Kidney (tissue), 14 donors: ENCODE results near the gene TRIM28. TPM values are rescaled to one million over a fixed set of nuclear protein-coding genes. Genes with fewer than 3 reads are reported as not detected.

Experiments used
- DNase-seq, 5 donors: peaks; one replicate each; pipeline ENCODE4 v3.0.0-alpha.2; 2013 to 2020
- FAIRE-seq: peaks from 2 replicates; lab custom pipeline; 2012; peaks lifted over from hg19 to GRCh38; lab: Jason Lieb, UNC
- H3K27ac ChIP-seq, 2 donors: one replicate each; pipeline ENCODE4 v1.7.0; 2013; ENCODE audit warnings: low read depth in 2 of 2, low read length in 2 of 2, inconsistent platforms in 1 of 2
- H3K27me3 ChIP-seq: one replicate; pipeline ENCODE4 v1.7.1; 2013; ENCODE audit warnings: low read length, inconsistent platforms; ENCODE audit not compliant: control insufficient read depth, insufficient read depth
- H3K36me3 ChIP-seq, 3 donors: one replicate each; pipeline versions ENCODE4 v1.7.0 to v1.7.1; 2013; ENCODE audit warnings: low read length in 3 of 3, control low read depth in 1 of 3, inconsistent platforms in 1 of 3; ENCODE audit not compliant: insufficient read depth in 3 of 3, control insufficient read depth in 2 of 3
- H3K4me1 ChIP-seq, 3 donors: one replicate each; pipeline versions ENCODE4 v1.7.0 to v1.7.1; 2013; ENCODE audit warnings: low read length in 3 of 3, inconsistent platforms in 1 of 3, low read depth in 1 of 3; ENCODE audit not compliant: control insufficient read depth in 2 of 3, insufficient read depth in 2 of 3
- H3K4me3 ChIP-seq, 3 donors: one replicate each; pipeline versions ENCODE4 v1.7.0 to v1.8.1; 2013; ENCODE audit warnings: low read length in 3 of 3, control low read depth in 1 of 3, inconsistent platforms in 1 of 3
- H3K9ac ChIP-seq, 3 donors: one replicate each; pipeline versions ENCODE4 v1.7.0 to v1.7.1; 2013; ENCODE audit warnings: low read length in 3 of 3, control low read depth in 1 of 3, inconsistent platforms in 1 of 3
- H3K9me3 ChIP-seq, 3 donors: one replicate each; pipeline versions ENCODE4 v1.7.0 to v1.7.1; 2013; ENCODE audit warnings: low read length in 3 of 3, control low read depth in 1 of 3, inconsistent platforms in 1 of 3; ENCODE audit not compliant: control insufficient read depth in 2 of 3, insufficient read depth in 1 of 3
- intact Hi-C: fragments of 100-400 bp; cut with DNase I; formaldehyde crosslinking; loops from one replicate; pipeline ENCODE4 v1.11.1; 2022
- polyA plus RNA-seq: library from polyadenylated mRNA; stranded (reverse); fragments of 350-450 nt; fragmentation: Illumina TruSeq; extraction: RNeasy Lipid Tissue Mini Kit (QIAGEN cat#74804); gene quantifications from one replicate; pipeline ENCODE4 v1.2.3, GENCODE V29; 2014; ENCODE audit warnings: low read depth, low replicate concordance; ENCODE audit not compliant: insufficient read depth
- total RNA-seq: library from RNA; stranded (reverse); fragmentation: NEBNext Ultra II Directional; extraction: Animal tissue kit (Norgen Biotek cat#: 25700); gene quantifications from one replicate; pipeline ENCODE4 v1.2.1, GENCODE V29; 2021
- TF ChIP-seq, protein P1 (sequence below): IDR thresholded peaks from 3 replicates; pipeline ENCODE4 v1.5.1; 2012; ENCODE audit warnings: mild to moderate bottlenecking, moderate library complexity, borderline replicate concordance; ENCODE audit not compliant: insufficient read depth; ENCODE audit errors: extremely low read depth
- donor health status: control.
- donor health status: control.
- donor health status: control.
- donor health status: control.
- donor health status: control.
- donor health status: DM: yes; HTN: yes; CAD: no.
- donor health status: Normal renal cell carcinoma (clear cell type).

Gene TRIM28
- total and polyA plus RNA-seq, 2 donors from 2014 or later, result 191 to 229 TPM

GRCh38 chr19:58531034-58531840, 12.6 kb upstream of the TRIM28 start:
- DNase-seq (no peak), FAIRE-seq (no peak)
- no peaks in the 10 kb centered on the region for H3K4me1 ChIP-seq
- no peak overlapping the region for H3K4me3 ChIP-seq
- TF ChIP-seq, protein P1, sequence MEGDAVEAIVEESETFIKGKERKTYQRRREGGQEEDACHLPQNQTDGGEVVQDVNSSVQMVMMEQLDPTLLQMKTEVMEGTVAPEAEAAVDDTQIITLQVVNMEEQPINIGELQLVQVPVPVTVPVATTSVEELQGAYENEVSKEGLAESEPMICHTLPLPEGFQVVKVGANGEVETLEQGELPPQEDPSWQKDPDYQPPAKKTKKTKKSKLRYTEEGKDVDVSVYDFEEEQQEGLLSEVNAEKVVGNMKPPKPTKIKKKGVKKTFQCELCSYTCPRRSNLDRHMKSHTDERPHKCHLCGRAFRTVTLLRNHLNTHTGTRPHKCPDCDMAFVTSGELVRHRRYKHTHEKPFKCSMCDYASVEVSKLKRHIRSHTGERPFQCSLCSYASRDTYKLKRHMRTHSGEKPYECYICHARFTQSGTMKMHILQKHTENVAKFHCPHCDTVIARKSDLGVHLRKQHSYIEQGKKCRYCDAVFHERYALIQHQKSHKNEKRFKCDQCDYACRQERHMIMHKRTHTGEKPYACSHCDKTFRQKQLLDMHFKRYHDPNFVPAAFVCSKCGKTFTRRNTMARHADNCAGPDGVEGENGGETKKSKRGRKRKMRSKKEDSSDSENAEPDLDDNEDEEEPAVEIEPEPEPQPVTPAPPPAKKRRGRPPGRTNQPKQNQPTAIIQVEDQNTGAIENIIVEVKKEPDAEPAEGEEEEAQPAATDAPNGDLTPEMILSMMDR, result no peak
- no peaks in the 10 kb centered on the region for H3K36me3 ChIP-seq
- no peak overlapping the region for H3K27ac ChIP-seq
- no peaks in the 10 kb centered on the region for H3K27me3 ChIP-seq
- intact Hi-C loops, result no loop called here
- no peaks in the 10 kb centered on the region for H3K9me3 ChIP-seq
- no peak overlapping the region for H3K9ac ChIP-seq

GRCh38 chr19:58535857-58536256, 8.0 kb upstream of the TRIM28 start:
- DNase-seq, result no peak
- Histone ChIP-seq H3K36me3 (no peaks in the 10 kb centered on the region), H3K9me3 (no peaks in the 10 kb centered on the region), H3K9ac (no peak overlapping the region), H3K27ac (no peak overlapping the region), H3K4me3 (no peak overlapping the region), H3K27me3 (no peaks in the 10 kb centered on the region), H3K4me1 (peaks cover 0 to 2% (median 0%) of the 10 kb centered on the region in 3 donors)
- TF ChIP-seq, protein P1, result no peak
- intact Hi-C loops, result no loop called here
- FAIRE-seq, result no peak

DNA sequence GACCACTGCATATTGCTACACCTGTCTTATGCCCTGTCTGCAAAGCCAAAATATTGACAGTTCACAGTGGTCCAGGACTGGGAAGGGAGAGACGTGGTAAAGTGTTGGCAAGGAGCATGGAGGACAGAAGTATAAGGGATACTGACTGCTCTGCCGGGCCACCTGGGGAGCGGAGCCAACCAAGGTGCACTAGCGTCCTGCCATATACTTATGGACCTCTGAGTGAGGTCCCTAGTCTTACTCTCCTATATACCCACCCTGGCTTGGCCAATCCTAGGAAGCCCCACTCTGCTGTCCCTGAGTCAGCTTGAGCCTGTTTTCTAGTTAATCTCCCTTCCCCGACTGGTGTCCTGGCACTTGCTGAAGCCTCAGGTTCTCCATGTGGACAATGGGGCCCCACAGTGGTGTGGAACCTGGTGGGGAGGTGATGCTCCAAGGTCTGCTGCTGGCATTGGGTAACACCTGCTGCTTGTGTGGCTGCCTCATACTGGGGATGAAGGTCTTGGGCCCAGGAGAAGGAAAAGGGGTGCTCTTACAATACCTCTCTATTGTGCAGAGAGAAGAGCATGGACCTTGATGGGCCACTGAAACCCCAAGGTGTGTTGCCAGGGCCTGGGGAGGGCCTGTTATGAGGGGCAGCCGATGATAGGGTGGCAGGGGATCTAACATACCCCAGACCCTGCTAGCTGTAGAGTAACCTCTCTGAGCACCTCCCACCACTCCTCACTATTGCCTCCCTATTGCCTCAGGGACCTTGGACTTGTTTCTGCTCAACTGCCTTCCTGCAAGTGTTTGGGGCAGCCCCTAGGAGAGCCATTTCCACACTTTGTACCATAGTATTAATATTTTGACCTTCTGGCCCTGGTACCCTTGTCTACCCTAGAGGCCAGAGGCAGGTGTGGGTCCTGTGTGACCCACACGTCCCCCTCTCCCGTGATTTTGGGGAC, 6.7 kb upstream of the TRIM28 start:
- DNase-seq (peak in 2 of 5 donors; percentile 32 to 43), FAIRE-seq (no peak)
- TF ChIP-seq, protein P1, result no peak
- Histone ChIP-seq H3K27me3 (no peaks in the 10 kb centered on the region), H3K9ac (no peak overlapping the region), H3K4me3 (no peak overlapping the region), H3K36me3 (no peaks in the 10 kb centered on the region), H3K27ac (no peak overlapping the region), H3K4me1 (peaks cover 0 to 2% (median 0%) of the 10 kb centered on the region in 3 donors), H3K9me3 (no peaks in the 10 kb centered on the region)
- intact Hi-C loops, result no loop called here
